ENCODE measurements around the gene DOC2A.

DNA sequence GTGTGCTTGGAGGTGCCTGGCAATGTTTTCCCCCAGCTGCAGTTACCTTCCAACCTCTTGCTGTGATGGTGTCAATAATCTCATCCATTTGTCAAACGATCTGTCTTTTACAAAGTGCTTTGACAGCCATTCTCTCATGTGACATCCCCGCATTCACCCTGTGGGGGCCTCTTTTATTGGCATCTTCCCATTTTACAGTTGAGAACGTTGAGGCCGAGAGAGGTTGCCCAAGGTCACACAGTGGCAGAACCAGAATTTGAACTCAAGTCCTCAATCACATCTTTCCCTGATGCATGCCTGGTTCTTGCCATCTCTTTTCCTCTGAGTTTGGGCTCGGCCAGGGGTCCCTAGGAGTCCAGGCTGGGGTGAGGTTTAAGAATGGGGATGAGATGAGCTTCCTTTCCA lies 35.7 kb downstream of the DOC2A start:
- TF ChIP-seq, protein P1, sequence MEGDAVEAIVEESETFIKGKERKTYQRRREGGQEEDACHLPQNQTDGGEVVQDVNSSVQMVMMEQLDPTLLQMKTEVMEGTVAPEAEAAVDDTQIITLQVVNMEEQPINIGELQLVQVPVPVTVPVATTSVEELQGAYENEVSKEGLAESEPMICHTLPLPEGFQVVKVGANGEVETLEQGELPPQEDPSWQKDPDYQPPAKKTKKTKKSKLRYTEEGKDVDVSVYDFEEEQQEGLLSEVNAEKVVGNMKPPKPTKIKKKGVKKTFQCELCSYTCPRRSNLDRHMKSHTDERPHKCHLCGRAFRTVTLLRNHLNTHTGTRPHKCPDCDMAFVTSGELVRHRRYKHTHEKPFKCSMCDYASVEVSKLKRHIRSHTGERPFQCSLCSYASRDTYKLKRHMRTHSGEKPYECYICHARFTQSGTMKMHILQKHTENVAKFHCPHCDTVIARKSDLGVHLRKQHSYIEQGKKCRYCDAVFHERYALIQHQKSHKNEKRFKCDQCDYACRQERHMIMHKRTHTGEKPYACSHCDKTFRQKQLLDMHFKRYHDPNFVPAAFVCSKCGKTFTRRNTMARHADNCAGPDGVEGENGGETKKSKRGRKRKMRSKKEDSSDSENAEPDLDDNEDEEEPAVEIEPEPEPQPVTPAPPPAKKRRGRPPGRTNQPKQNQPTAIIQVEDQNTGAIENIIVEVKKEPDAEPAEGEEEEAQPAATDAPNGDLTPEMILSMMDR (conservative IDR thresholded peaks at IDR 0.05; ENCODE audit: low read depth, low read length): no peak
- TF ChIP-seq FOS (IDR thresholded peaks at IDR 0.05; ENCODE audit: low read depth, low read length) (no peak), POLR2A (IDR thresholded peaks at IDR 0.05; ENCODE audit: low read depth, low read length) (no peak), SMC3 (IDR thresholded peaks at IDR 0.05; ENCODE audit: low read depth, low read length) (no peak)

All from IMR-90 (cell line).